ENCODE data around the gene DUSP11. TPM values are rescaled to one million over a fixed set of nuclear protein-coding genes. Genes with fewer than 3 reads are reported as not detected.

Gene DUSP11
- total RNA-seq, 1 experiment from 2014 or later, result 30.4 TPM

DNA sequence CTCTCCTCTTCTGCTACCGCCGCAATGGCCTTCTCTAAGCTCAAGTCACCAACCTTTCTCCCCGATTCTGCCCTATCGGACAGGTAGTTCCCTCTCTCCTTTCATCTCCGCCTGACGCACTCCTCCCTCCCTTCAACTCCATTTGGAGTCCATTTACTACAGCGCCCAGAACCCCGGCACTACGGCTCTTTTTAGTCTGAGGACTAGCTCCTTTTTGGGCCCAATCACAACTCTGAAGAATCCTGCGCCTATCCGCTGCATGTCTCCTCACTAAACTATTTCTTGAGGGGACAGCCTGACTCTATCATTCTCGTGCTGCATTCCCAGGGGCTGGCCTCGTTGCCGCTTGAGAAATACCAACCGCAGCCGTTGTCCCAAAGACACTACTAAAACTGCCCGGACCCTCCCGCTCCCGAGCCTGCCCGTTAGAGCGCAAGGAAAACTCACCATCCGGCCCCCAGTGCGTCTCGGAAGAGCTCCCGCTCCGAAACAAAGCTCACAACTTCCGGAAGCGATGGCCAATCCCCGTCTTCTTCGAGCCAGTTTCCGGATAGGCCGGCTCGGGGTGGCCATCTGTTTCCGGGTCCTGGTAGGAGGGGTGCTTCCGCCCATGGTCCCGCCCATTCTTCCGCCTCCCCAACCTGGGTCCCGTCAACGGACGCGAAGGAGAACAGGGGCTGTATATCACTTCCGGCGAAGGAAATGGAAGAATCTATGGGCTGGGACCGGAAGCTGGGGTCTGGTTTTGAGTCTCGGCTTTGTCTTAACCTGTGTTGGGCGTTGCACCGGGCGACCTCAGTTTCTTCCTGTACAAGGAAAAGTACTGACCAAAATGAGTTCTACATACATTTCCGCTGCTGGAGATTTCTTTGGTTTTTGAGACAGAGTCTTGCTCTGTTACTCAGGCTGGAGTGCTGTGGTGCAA lies 42.8 kb downstream of the DUSP11 start, which contains the start of gene TPRKB:
TPRKB (minus strand) TSS at position 491 of the 925 bp plus-strand sequence. CDS start 2,776 bp downstream, outside the sequence.
- Histone ChIP-seq H2AFZ (ENCODE audit: low read length) (peak within 1 kb of the TSS; percentile 86), H3F3A (ENCODE audit: low read length, unreplicated experiment) (no peaks in the 10 kb centered on the region), H4K20me1 (ENCODE audit: low read length) (no peaks in the 10 kb centered on the region), H3K9me2 (replicated peaks; ENCODE audit: low read length) (no peaks in the 10 kb centered on the region), H3K9me3 (ENCODE audit: low read length) (no peaks in the 10 kb centered on the region), H3K9ac (ENCODE audit: low read length) (peak within 1 kb of the TSS; percentile 85), H3K27me3 (ENCODE audit: low read length) (no peaks in the 10 kb centered on the region), H3K4me3 (ENCODE audit: low read length) (peak within 1 kb of the TSS; percentile 91), H3K79me2 (ENCODE audit: low read length) (peaks cover 28% of the 10 kb centered on the region), H3K36me3 (ENCODE audit: low read depth, low read length) (peaks cover 13% of the 10 kb centered on the region; the same call in 1 of the 2 replicates), H3K4me2 (ENCODE audit: low read length) (peak within 1 kb of the TSS; percentile 85), H3K27ac (ENCODE audit: low read length) (peak within 1 kb of the TSS; percentile 18; the same call in 1 of the 2 replicates), H3K4me1 (ENCODE audit: insufficient read depth, low read length) (peaks cover 23% of the 10 kb centered on the region)
- TF ChIP-seq, protein P1, sequence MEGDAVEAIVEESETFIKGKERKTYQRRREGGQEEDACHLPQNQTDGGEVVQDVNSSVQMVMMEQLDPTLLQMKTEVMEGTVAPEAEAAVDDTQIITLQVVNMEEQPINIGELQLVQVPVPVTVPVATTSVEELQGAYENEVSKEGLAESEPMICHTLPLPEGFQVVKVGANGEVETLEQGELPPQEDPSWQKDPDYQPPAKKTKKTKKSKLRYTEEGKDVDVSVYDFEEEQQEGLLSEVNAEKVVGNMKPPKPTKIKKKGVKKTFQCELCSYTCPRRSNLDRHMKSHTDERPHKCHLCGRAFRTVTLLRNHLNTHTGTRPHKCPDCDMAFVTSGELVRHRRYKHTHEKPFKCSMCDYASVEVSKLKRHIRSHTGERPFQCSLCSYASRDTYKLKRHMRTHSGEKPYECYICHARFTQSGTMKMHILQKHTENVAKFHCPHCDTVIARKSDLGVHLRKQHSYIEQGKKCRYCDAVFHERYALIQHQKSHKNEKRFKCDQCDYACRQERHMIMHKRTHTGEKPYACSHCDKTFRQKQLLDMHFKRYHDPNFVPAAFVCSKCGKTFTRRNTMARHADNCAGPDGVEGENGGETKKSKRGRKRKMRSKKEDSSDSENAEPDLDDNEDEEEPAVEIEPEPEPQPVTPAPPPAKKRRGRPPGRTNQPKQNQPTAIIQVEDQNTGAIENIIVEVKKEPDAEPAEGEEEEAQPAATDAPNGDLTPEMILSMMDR (conservative IDR thresholded peaks at IDR 0.05; ENCODE audit: low read depth, low read length), result no peak
- TF ChIP-seq EZH2 (IDR thresholded peaks at IDR 0.05; ENCODE audit: low read length, unreplicated experiment), result no peak
- no peak for TF ChIP-seq EZH2phosphoT487 (IDR thresholded peaks at IDR 0.05; ENCODE audit: borderline replicate concordance, low read length)
- DNase-seq, result peak; percentile 97
- ATAC-seq, result peak; percentile 97
- TSS peak; percentile 65 for BruUV-seq (replicated peaks)
- ChIA-PET CTCF (interaction anchor here (0.6 kb wide), 1 partner anchor 411 kb away, joined by 3 read pairs; the partner anchor contains the start of gene BOLA3), POLR2A (ENCODE audit: unreplicated experiment) (interaction anchor here (0.7 kb wide), 3 partner anchors 44 to 1972 kb away, joined by 3 to 4 read pairs (median 4); no protein-coding TSS in a partner anchor)
- intact Hi-C loops (cut with micrococcal nuclease), result no loop called here

DNA sequence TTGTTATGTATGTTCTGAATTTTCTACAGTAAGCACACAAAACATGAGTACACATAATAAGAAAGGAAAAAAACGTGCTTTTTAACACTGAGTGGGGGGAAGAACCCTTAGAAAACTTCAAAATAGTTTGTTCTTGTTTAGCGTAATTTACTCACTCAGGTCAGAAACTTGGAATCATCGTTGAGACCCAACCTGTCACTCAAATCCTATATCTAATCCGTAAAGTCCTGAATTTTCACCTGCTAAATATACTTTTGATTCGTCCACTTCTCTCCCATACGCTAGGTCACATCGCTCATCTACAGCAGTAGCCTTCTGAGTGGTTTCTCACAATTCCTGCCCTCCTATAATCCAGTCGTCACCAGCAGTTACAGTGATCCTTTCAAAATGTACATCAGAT lies 43.5 kb downstream of the DUSP11 start:
- DNase-seq, result no peak
- H4K20me1 ChIP-seq (ENCODE audit: low read length), result no peaks in the 10 kb centered on the region
- no peaks in the 10 kb centered on the region for H3K27me3 ChIP-seq (ENCODE audit: low read length)
- TF ChIP-seq, protein P1 (conservative IDR thresholded peaks at IDR 0.05; ENCODE audit: low read depth, low read length), result no peak
- TF ChIP-seq EZH2 (IDR thresholded peaks at IDR 0.05; ENCODE audit: low read length, unreplicated experiment), result no peak
- TF ChIP-seq EZH2phosphoT487 (IDR thresholded peaks at IDR 0.05; ENCODE audit: borderline replicate concordance, low read length), result no peak
- no peaks in the 10 kb centered on the region for H3K9me3 ChIP-seq (ENCODE audit: low read length)
- no peaks in the 10 kb centered on the region for H3K9me2 ChIP-seq (replicated peaks; ENCODE audit: low read length)
- intact Hi-C loops (cut with micrococcal nuclease), result no loop called here
- no peak overlapping the region for H3K27ac ChIP-seq (ENCODE audit: low read length)
- no peaks in the 10 kb centered on the region for H3F3A ChIP-seq (ENCODE audit: low read length, unreplicated experiment)
- peak overlapping the region; percentile 85 for H3K4me2 ChIP-seq (ENCODE audit: low read length)
- POLR2A ChIA-PET (ENCODE audit: unreplicated experiment), result no interaction called here
- peak; percentile 5; the same call in 1 of the 2 replicates for ATAC-seq
- H2AFZ ChIP-seq (ENCODE audit: low read length), result peak overlapping the region; percentile 86
- peaks cover 23% of the 10 kb centered on the region for H3K4me1 ChIP-seq (ENCODE audit: insufficient read depth, low read length)
- CTCF ChIA-PET, result no interaction called here
- H3K9ac ChIP-seq (ENCODE audit: low read length), result peak overlapping the region; percentile 85
- no TSS peak for BruUV-seq (replicated peaks)
- H3K79me2 ChIP-seq (ENCODE audit: low read length), result peaks cover 28% of the 10 kb centered on the region
- H3K4me3 ChIP-seq (ENCODE audit: low read length), result peak overlapping the region; percentile 91
- peaks cover 20% of the 10 kb centered on the region for H3K36me3 ChIP-seq (ENCODE audit: low read depth, low read length)

Measured in PC-3 (cell line).